Endothelial cell of umbilical vein (primary cell): ENCODE measurements around the gene LRP2. TPM values are rescaled to one million over a fixed set of nuclear protein-coding genes. Genes with fewer than 3 reads are reported as not detected.

Source experiments
- BruUV-seq: library from RNA; stranded (reverse); fragments of 400-500 nt; replicated peaks from 2 replicates; lab custom pipeline; 2021; lab: Mats Ljungman, UMichigan
- CTCF ChIA-PET: fragments of 300-600, 350-600 bp; sonication (Branson Sonifier 250); formaldehyde crosslinking; loops from one replicate; lab custom pipeline; 2021; ENCODE audit warnings: antibody characterized with exemption, inconsistent platforms; lab: Charles Lee
- POLR2A ChIA-PET: fragments of 300-600, 350-600 bp; sonication (Branson Sonifier 250); formaldehyde crosslinking; loops from one replicate; lab custom pipeline; 2021; ENCODE audit warnings: antibody characterized with exemption, inconsistent platforms; lab: Charles Lee
- DNase-seq: peaks from one replicate; pipeline ENCODE4 v3.0.0-alpha.2; 2011; ENCODE audit warnings: low read depth, low spot score
- FAIRE-seq: peaks from 2 replicates; lab custom pipeline; 2011; peaks lifted over from hg19 to GRCh38; lab: Jason Lieb, UNC
- H2AFZ ChIP-seq: 2 replicates; pipeline ENCODE4 v1.6.0; 2012; ENCODE audit warnings: low read depth, low read length, control low read depth, inconsistent platforms
- H3K27ac ChIP-seq: 2 replicates; pipeline ENCODE4 v1.5.1; 2011; ENCODE audit warnings: low read depth, mild to moderate bottlenecking, control low read depth, low read length, moderate library complexity; ENCODE audit not compliant: insufficient read depth
- H3K27me3 ChIP-seq, 2 experiments: 2 replicates each; pipeline versions ENCODE4 v1.6.0 to v1.6.1; 2011; ENCODE audit warnings: low read length in 2 of 2, mixed read lengths in 1 of 2; ENCODE audit not compliant: control insufficient read depth in 2 of 2, insufficient read depth in 2 of 2
- H3K36me3 ChIP-seq, 2 experiments: 2 replicates in 1 of 2; 3 replicates in 1 of 2; pipeline ENCODE4 v1.5.1; 2011; ENCODE audit warnings: low read length in 2 of 2, mild to moderate bottlenecking in 1 of 2, moderate library complexity in 1 of 2; ENCODE audit not compliant: control insufficient read depth in 2 of 2, insufficient read depth in 2 of 2; ENCODE audit errors: extremely low read depth in 1 of 2
- H3K4me1 ChIP-seq: 3 replicates; pipeline ENCODE4 v1.5.1; 2011; ENCODE audit warnings: mild to moderate bottlenecking, low read length; ENCODE audit not compliant: control insufficient read depth, insufficient read depth; ENCODE audit errors: extremely low read depth
- H3K4me2 ChIP-seq: 2 replicates; pipeline ENCODE4 v1.6.1; 2011; ENCODE audit warnings: low read length, control low read depth, mixed read lengths; ENCODE audit not compliant: insufficient read depth
- H3K4me3 ChIP-seq, 3 experiments: fragments of 200-600 bp in 1 of 3; sonication (generic), shearing (Covaris generic) in 1 of 3; replicated peaks in 1 of 3; 2 replicates each; pipeline ENCODE4 v1.5.1; 2011 to 2016; ENCODE audit warnings: control low read depth in 3 of 3, low read length in 3 of 3, mild to moderate bottlenecking in 2 of 3, inconsistent platforms in 1 of 3, low read depth in 1 of 3, moderate library complexity in 1 of 3; ENCODE audit not compliant: insufficient read depth in 1 of 3
- H3K79me2 ChIP-seq: 2 replicates; pipeline ENCODE4 v1.6.0; 2012; ENCODE audit warnings: low read length, inconsistent platforms; ENCODE audit not compliant: control insufficient read depth, insufficient read depth
- H3K9ac ChIP-seq: replicated peaks from 2 replicates; pipeline ENCODE3; 2011; ENCODE audit warnings: low read length, control low read depth; ENCODE audit not compliant: insufficient read depth; ENCODE audit errors: extremely low read depth
- H3K9me1 ChIP-seq: replicated peaks from 3 replicates; pipeline ENCODE4 v1.6.0; 2011; ENCODE audit warnings: mild to moderate bottlenecking, low read length; ENCODE audit not compliant: control insufficient read depth, insufficient read depth; ENCODE audit errors: extremely low read depth
- H3K9me3 ChIP-seq: replicated peaks from 2 replicates; pipeline ENCODE4 v1.5.1; 2012; ENCODE audit warnings: low read length, inconsistent platforms; ENCODE audit not compliant: control insufficient read depth, insufficient read depth
- H4K20me1 ChIP-seq: replicated peaks from 2 replicates; pipeline ENCODE3; 2011; ENCODE audit warnings: mild to moderate bottlenecking, low read length; ENCODE audit not compliant: control insufficient read depth, insufficient read depth; ENCODE audit errors: extremely low read depth
- CTCF ChIP-seq, 2 donors: IDR thresholded peaks; 1 replicate in 1 of 2; 2 replicates in 1 of 2; pipeline ENCODE4 v1.5.1; 2011; ENCODE audit warnings: low read length in 2 of 2, mild to moderate bottlenecking in 2 of 2, moderate library complexity in 2 of 2, control low read depth in 1 of 2, inconsistent platforms in 1 of 2, low read depth in 1 of 2; ENCODE audit not compliant: insufficient read depth in 1 of 2; ENCODE audit errors: extremely low read depth in 1 of 2
- EZH2 ChIP-seq: IDR thresholded peaks from 2 replicates; pipeline ENCODE4 v1.6.1; 2012; ENCODE audit warnings: borderline replicate concordance, low read depth, mild to moderate bottlenecking, moderate library complexity, low read length, inconsistent platforms; ENCODE audit not compliant: severe bottlenecking
- FOS ChIP-seq: IDR thresholded peaks from 2 replicates; pipeline ENCODE4 v1.6.1; 2011; ENCODE audit warnings: mild to moderate bottlenecking, low read length, moderate library complexity, borderline replicate concordance; ENCODE audit not compliant: insufficient read depth
- GATA2 ChIP-seq: IDR thresholded peaks from 2 replicates; pipeline ENCODE4 v1.7.0; 2011; ENCODE audit warnings: low read depth, mild to moderate bottlenecking, moderate library complexity, mixed read lengths, low read length; ENCODE audit not compliant: insufficient read length, insufficient read depth
- JUN ChIP-seq: IDR thresholded peaks from 2 replicates; pipeline ENCODE4 v1.6.1; 2011; ENCODE audit warnings: borderline replicate concordance, low read depth; ENCODE audit not compliant: insufficient read length, insufficient read depth
- MAX ChIP-seq: IDR thresholded peaks from 2 replicates; pipeline ENCODE4 v1.6.1; 2011; ENCODE audit not compliant: insufficient read depth, insufficient read length
- MYC ChIP-seq: IDR thresholded peaks from one replicate; pipeline ENCODE4 v1.6.1; 2011; ENCODE audit warnings: mild to moderate bottlenecking, low read depth, low read length
- POLR2A ChIP-seq: IDR thresholded peaks from 2 replicates; pipeline ENCODE4 v1.6.1; 2012; ENCODE audit warnings: low read depth, mild to moderate bottlenecking, control low read depth, low read length
- POLR2AphosphoS5 ChIP-seq: IDR thresholded peaks from 2 replicates; pipeline ENCODE4 v1.6.1; 2012; ENCODE audit warnings: low read depth, mild to moderate bottlenecking, control low read depth, low read length, moderate library complexity; ENCODE audit not compliant: insufficient read depth
- dilution Hi-C: fragments of 300-500 bp; cut with MboI; formaldehyde crosslinking; loops from one replicate; pipeline ENCODE4 v1.15.0; 2019; ENCODE audit warnings: low sequenced_read_pairs; ENCODE audit not compliant: extremely low pct_ligation_motif_present
- intact Hi-C: fragments of 100-400 bp; cut with micrococcal nuclease; formaldehyde crosslinking; loops from one replicate; pipeline ENCODE4 v1.10.0; 2022
- polyA plus RNA-seq, 4 experiments: library from polyadenylated mRNA; depleted of rRNA in 3 of 4; stranded (reverse) in 3 of 4; unstranded in 1 of 4; fragments of >200 nt; gene quantifications; 2 replicates each; pipeline versions ENCODE4 v1.2.1 to v1.2.3, GENCODE V29; 2011 to 2012; ENCODE audit warnings: missing spikeins in 1 of 4
- total RNA-seq: library from RNA; stranded (reverse); gene quantifications from 2 replicates; pipeline ENCODE4 v1.2.3, GENCODE V29; 2021

The LRP2 gene
- total and polyA plus RNA-seq, 2 donors (not counting 3 experiments of a cell fraction or from before 2014, with no cell fraction given) = not detected

- H3K9ac ChIP-seq = no peak overlapping the region
- H4K20me1 ChIP-seq = no peaks in the 10 kb centered on the region
- no peaks in the 10 kb centered on the region for H3K9me3 ChIP-seq
- H3K4me1 ChIP-seq = no peaks in the 10 kb centered on the region
- no peak overlapping the region for H3K4me3 ChIP-seq
- H2AFZ ChIP-seq = no peak overlapping the region
- H3K36me3 ChIP-seq = no peaks in the 10 kb centered on the region
- no peak for TF ChIP-seq CTCF (IDR thresholded peaks at IDR 0.05; ENCODE audit: extremely low read depth in 1 of 2, insufficient read depth in 1 of 2, low read depth in 1 of 2, low read length in 2 of 2)
- TF ChIP-seq MAX = no peak
- no peak for TF ChIP-seq MYC
- TF ChIP-seq GATA2 = no peak
- no peak for TF ChIP-seq POLR2AphosphoS5
- no peak for TF ChIP-seq JUN
- no peak for TF ChIP-seq FOS
- TF ChIP-seq EZH2 = no peak
- no peak for TF ChIP-seq POLR2A
- BruUV-seq = no TSS peak
- peaks cover 0 to 2% of the 10 kb centered on the region in 2 experiments for H3K27me3 ChIP-seq
- dilution Hi-C loops (no loop called here), intact Hi-C loops (no loop called here)
- no peaks in the 10 kb centered on the region for H3K79me2 ChIP-seq
- FAIRE-seq (no peak), DNase-seq (no peak)
- H3K4me2 ChIP-seq = no peak overlapping the region
- CTCF ChIA-PET = interaction anchor here (0.8 to 1.2 kb wide), 2 partner anchors 15 to 17 kb away, joined by 3 read pairs; no protein-coding TSS in a partner anchor
- no peaks in the 10 kb centered on the region for H3K9me1 ChIP-seq
- POLR2A ChIA-PET = no interaction called here
- H3K27ac ChIP-seq = no peak overlapping the region
Observed at GRCh38 chr2:169259402-169259801, 102.9 kb downstream of the LRP2 start.
